SK-N-SH (cell line): Measurements from ENCODE around the gene CDH13. TPM values are rescaled to one million over a fixed set of nuclear protein-coding genes. Genes with fewer than 3 reads are reported as not detected.

Source experiments
- CTCF ChIA-PET: fragments of 300-600, 350-600 bp; formaldehyde crosslinking; extraction: SDS; loops from one replicate; lab custom pipeline; 2021; lab: Yijun Ruan, JAX
- POLR2A ChIA-PET: fragments of 350-600 bp; sonication (Branson Sonifier 250); formaldehyde crosslinking; extraction: SDS; loops from one replicate; lab custom pipeline; 2020; ENCODE audit warnings: antibody characterized with exemption, inconsistent platforms; lab: Yijun Ruan, JAX
- DNase-seq: peaks from one replicate; pipeline ENCODE4 v3.0.0; 2012
- H2AFZ ChIP-seq: fragments of 200-600 bp; sonication (generic); 2 replicates; pipeline ENCODE4 v1.8.1; 2016; ENCODE audit warnings: antibody characterized with exemption, mild to moderate bottlenecking, low read depth
- H3F3A ChIP-seq: fragments of 200-600 bp; sonication (generic); replicated peaks from 2 replicates; pipeline ENCODE3; 2016; ENCODE audit warnings: antibody characterized with exemption, mild to moderate bottlenecking; ENCODE audit not compliant: insufficient read depth
- H3K27ac ChIP-seq, 2 experiments: fragments of 200-500 bp in 1 of 2; fragments of 200-600 bp in 1 of 2; sonication (Bioruptor generic) in 1 of 2; sonication (generic), shearing (Covaris generic) in 1 of 2; 2 replicates each; pipeline versions ENCODE4 v1.5.1 to v1.6.1; 2014 to 2016; ENCODE audit warnings: low read depth in 2 of 2, inconsistent platforms in 1 of 2, low read length in 1 of 2, mild to moderate bottlenecking in 1 of 2, mixed read lengths in 1 of 2
- H3K27me3 ChIP-seq: fragments of 200-600 bp; sonication (generic), shearing (Covaris generic); 2 replicates; pipeline ENCODE4 v1.6.1; 2016; ENCODE audit warnings: mixed run types; ENCODE audit not compliant: insufficient read depth
- H3K36me3 ChIP-seq, 2 experiments: fragments of 200-500 bp in 1 of 2; fragments of 200-600 bp in 1 of 2; sonication (Bioruptor generic) in 1 of 2; sonication (generic) in 1 of 2; replicated peaks in 1 of 2; 2 replicates each; pipeline versions ENCODE3 to v1.5.1; 2014 to 2016; ENCODE audit warnings: low read length in 1 of 2, mild to moderate bottlenecking in 1 of 2; ENCODE audit not compliant: insufficient read depth in 2 of 2, control insufficient read depth in 1 of 2
- H3K4me1 ChIP-seq, 2 experiments: fragments of 200-500 bp in 1 of 2; fragments of 200-600 bp in 1 of 2; sonication (Bioruptor generic) in 1 of 2; sonication (generic), shearing (Covaris generic) in 1 of 2; 2 replicates each; pipeline versions ENCODE4 v1.5.1 to v1.6.1; 2014 to 2016; ENCODE audit warnings: low read depth in 1 of 2, low read length in 1 of 2, mixed run types in 1 of 2; ENCODE audit not compliant: insufficient read depth in 2 of 2, control insufficient read depth in 1 of 2
- H3K4me2 ChIP-seq: fragments of 200-600 bp; sonication (generic), shearing (Covaris generic); 2 replicates; pipeline ENCODE4 v1.6.1; 2017; ENCODE audit warnings: mixed run types
- H3K4me3 ChIP-seq, 2 experiments: fragments of 200-500 bp in 1 of 2; fragments of 200-600 bp in 1 of 2; sonication (Bioruptor generic) in 1 of 2; sonication (generic), shearing (Covaris generic) in 1 of 2; 2 replicates each; pipeline versions ENCODE4 v1.5.1 to v1.8.1; 2014 to 2016; ENCODE audit warnings: low read depth in 2 of 2, inconsistent platforms in 1 of 2, low read length in 1 of 2, mild to moderate bottlenecking in 1 of 2, mixed read lengths in 1 of 2, moderate library complexity in 1 of 2
- H3K79me2 ChIP-seq: fragments of 200-600 bp; sonication (generic); 2 replicates; pipeline ENCODE4 v1.8.1; 2017; ENCODE audit warnings: mild to moderate bottlenecking; ENCODE audit not compliant: insufficient read depth
- H3K9ac ChIP-seq: fragments of 200-600 bp; sonication (generic); 2 replicates; pipeline ENCODE4 v1.6.1; 2017; ENCODE audit warnings: mixed run types
- H3K9me2 ChIP-seq: fragments of 200-600 bp; sonication (generic); 2 replicates; pipeline ENCODE4 v1.6.1; 2017; ENCODE audit warnings: mixed run types
- H3K9me3 ChIP-seq: fragments of 200-600 bp; sonication (generic); 2 replicates; pipeline ENCODE4 v1.6.1; 2017; ENCODE audit warnings: mixed run types, mild to moderate bottlenecking, moderate library complexity
- H4K20me1 ChIP-seq: fragments of 200-600 bp; sonication (generic); 2 replicates; pipeline ENCODE4 v1.6.1; 2017; ENCODE audit warnings: mild to moderate bottlenecking, mixed run types; ENCODE audit not compliant: insufficient read depth
- ELF1 ChIP-seq: IDR thresholded peaks from 2 replicates; pipeline ENCODE4 v1.4.0; 2012
- EP300 ChIP-seq, 2 experiments: IDR thresholded peaks; 2 replicates each; pipeline versions ENCODE4 v1.4.0 to v1.6.1; 2012; ENCODE audit warnings: borderline replicate concordance in 1 of 2, low read depth in 1 of 2, low read length in 1 of 2
- FOXJ3 ChIP-seq: sonication (generic); formaldehyde crosslinking; IDR thresholded peaks from 2 replicates; pipeline ENCODE4 v1.5.1; 2020; ENCODE audit warnings: mild to moderate bottlenecking, missing genetic modification reagents
- FOXM1 ChIP-seq: IDR thresholded peaks from 2 replicates; pipeline ENCODE4 v1.4.0; 2012; ENCODE audit warnings: low read depth, mild to moderate bottlenecking
- MEF2A ChIP-seq: IDR thresholded peaks from 2 replicates; pipeline ENCODE4 v1.4.0; 2012; ENCODE audit warnings: low read depth, borderline replicate concordance
- MXI1 ChIP-seq: IDR thresholded peaks from 2 replicates; pipeline ENCODE4 v1.6.1; 2012; ENCODE audit warnings: mild to moderate bottlenecking, low read depth, low read length, improper control_type of control experiment
- POLR2AphosphoS5 ChIP-seq: IDR thresholded peaks from 2 replicates; pipeline ENCODE4 v1.6.1; 2012; ENCODE audit warnings: low read depth, low read length
- TAF1 ChIP-seq: IDR thresholded peaks from 2 replicates; pipeline ENCODE4 v1.6.1; 2012; ENCODE audit warnings: low read depth, mild to moderate bottlenecking, low read length, moderate library complexity, borderline replicate concordance
- TCF12 ChIP-seq: IDR thresholded peaks from 2 replicates; pipeline ENCODE4 v1.4.0; 2012
- WGBS: methylation state at CpG from one replicate; pipeline ENCODE4 v1.1.6; 2017; ENCODE audit warnings: low lambda C conversion rate; 5-methylcytosine and 5-hydroxymethylcytosine counted together
- polyA plus RNA-seq, 3 experiments: library from polyadenylated mRNA; depleted of rRNA; stranded (reverse); fragments of >200 nt; gene quantifications; 2 replicates each; pipeline ENCODE4 v1.2.3, GENCODE V29; 2012
- TF ChIP-seq, protein P1 (sequence below): IDR thresholded peaks from 2 replicates; pipeline ENCODE4 v1.6.1; 2012; ENCODE audit warnings: mild to moderate bottlenecking, low read depth, low read length, moderate library complexity
- TF ChIP-seq, protein P2 (sequence below): fragments of 200-600 bp; sonication (generic); IDR thresholded peaks from 2 replicates; pipeline ENCODE4 v1.6.1; 2017; ENCODE audit warnings: antibody characterized with exemption, mild to moderate bottlenecking, moderate library complexity
- TF ChIP-seq, protein P3 (sequence below): IDR thresholded peaks from 2 replicates; pipeline ENCODE4; 2012
- TF ChIP-seq, protein P4 (sequence below): fragments of 150-350 bp; IDR thresholded peaks from 2 replicates; pipeline ENCODE4 v1.6.1; 2017; ENCODE audit warnings: antibody characterized with exemption, low read length, low read depth, borderline replicate concordance

CDH13 gene
- polyA plus RNA-seq, 1 of the 3 experiments (the other 2 are of a cell fraction): 93.0 TPM

DNA sequence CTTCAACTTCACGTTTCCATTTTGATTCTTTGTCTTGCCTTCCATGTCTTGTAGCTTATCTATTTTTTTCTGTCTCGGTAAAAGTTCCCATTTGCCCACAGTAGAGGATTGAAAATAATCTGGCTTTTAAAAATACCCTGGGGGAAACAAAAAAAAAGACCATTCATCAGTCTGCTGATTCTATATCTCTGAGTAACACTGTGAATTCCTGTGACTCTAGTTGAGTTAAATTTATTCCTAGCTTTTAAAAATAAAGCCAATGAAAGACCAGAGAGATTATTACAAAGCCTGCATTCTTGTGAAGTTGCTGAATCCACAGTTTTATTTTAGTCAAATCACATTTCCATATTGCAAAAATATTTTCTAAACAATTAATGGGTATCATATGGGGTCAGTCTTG, 532.3 kb downstream of the CDH13 start (continued):
- TF ChIP-seq, protein P1, sequence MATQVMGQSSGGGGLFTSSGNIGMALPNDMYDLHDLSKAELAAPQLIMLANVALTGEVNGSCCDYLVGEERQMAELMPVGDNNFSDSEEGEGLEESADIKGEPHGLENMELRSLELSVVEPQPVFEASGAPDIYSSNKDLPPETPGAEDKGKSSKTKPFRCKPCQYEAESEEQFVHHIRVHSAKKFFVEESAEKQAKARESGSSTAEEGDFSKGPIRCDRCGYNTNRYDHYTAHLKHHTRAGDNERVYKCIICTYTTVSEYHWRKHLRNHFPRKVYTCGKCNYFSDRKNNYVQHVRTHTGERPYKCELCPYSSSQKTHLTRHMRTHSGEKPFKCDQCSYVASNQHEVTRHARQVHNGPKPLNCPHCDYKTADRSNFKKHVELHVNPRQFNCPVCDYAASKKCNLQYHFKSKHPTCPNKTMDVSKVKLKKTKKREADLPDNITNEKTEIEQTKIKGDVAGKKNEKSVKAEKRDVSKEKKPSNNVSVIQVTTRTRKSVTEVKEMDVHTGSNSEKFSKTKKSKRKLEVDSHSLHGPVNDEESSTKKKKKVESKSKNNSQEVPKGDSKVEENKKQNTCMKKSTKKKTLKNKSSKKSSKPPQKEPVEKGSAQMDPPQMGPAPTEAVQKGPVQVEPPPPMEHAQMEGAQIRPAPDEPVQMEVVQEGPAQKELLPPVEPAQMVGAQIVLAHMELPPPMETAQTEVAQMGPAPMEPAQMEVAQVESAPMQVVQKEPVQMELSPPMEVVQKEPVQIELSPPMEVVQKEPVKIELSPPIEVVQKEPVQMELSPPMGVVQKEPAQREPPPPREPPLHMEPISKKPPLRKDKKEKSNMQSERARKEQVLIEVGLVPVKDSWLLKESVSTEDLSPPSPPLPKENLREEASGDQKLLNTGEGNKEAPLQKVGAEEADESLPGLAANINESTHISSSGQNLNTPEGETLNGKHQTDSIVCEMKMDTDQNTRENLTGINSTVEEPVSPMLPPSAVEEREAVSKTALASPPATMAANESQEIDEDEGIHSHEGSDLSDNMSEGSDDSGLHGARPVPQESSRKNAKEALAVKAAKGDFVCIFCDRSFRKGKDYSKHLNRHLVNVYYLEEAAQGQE: no peak

DNA sequence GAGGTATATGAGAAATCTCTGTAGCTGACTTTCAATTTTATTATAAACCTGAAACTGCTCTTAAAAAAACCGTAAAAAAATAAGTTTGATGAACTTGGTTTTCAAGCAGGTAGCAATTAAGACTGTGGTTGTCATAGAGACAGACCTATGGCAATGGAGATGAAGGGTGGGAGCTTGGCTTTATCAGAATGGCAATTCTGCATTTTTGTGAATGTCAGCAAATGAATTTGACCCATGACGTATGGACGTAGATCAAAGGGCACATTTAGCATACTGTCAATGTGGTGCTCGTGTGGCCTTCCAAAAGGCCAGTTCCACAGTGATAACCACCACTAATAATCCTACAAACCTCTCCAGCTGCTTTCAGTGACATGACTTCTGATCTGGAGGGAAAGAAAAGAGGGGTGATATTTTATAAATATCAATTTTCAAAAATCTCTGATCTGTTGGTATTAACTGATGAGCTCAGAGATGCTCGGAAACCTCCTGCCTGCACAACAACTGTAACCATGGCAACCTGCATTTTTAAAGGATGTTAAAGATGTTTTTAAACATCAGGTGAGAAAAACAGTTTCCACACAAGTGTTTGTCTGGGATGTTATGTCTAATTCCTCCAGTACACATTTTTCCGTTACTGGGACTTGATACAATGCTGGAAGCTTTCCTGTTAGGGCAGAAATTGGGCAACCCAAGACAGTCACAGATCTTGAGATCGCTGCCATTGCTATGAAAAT, 533.7 kb downstream of the CDH13 start:
- TF ChIP-seq ELF1 (no peak), MEF2A (no peak), FOXJ3 (CRISPR knock-in tag) (no peak), MXI1 (no peak), TAF1 (no peak), POLR2AphosphoS5 (no peak), TCF12 (no peak), FOXM1 (no peak), EP300 (IDR thresholded peaks at IDR 0.05; ENCODE audit: borderline replicate concordance in 1 of 2, low read depth in 1 of 2, low read length in 1 of 2) (no peak)
- TF ChIP-seq, protein P2, sequence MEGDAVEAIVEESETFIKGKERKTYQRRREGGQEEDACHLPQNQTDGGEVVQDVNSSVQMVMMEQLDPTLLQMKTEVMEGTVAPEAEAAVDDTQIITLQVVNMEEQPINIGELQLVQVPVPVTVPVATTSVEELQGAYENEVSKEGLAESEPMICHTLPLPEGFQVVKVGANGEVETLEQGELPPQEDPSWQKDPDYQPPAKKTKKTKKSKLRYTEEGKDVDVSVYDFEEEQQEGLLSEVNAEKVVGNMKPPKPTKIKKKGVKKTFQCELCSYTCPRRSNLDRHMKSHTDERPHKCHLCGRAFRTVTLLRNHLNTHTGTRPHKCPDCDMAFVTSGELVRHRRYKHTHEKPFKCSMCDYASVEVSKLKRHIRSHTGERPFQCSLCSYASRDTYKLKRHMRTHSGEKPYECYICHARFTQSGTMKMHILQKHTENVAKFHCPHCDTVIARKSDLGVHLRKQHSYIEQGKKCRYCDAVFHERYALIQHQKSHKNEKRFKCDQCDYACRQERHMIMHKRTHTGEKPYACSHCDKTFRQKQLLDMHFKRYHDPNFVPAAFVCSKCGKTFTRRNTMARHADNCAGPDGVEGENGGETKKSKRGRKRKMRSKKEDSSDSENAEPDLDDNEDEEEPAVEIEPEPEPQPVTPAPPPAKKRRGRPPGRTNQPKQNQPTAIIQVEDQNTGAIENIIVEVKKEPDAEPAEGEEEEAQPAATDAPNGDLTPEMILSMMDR: no peak
- TF ChIP-seq, protein P1: no peak
- TF ChIP-seq, protein P3, sequence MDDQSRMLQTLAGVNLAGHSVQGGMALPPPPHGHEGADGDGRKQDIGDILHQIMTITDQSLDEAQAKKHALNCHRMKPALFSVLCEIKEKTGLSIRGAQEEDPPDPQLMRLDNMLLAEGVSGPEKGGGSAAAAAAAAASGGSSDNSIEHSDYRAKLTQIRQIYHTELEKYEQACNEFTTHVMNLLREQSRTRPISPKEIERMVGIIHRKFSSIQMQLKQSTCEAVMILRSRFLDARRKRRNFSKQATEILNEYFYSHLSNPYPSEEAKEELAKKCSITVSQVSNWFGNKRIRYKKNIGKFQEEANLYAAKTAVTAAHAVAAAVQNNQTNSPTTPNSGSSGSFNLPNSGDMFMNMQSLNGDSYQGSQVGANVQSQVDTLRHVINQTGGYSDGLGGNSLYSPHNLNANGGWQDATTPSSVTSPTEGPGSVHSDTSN: no peak
- TF ChIP-seq, protein P4, sequence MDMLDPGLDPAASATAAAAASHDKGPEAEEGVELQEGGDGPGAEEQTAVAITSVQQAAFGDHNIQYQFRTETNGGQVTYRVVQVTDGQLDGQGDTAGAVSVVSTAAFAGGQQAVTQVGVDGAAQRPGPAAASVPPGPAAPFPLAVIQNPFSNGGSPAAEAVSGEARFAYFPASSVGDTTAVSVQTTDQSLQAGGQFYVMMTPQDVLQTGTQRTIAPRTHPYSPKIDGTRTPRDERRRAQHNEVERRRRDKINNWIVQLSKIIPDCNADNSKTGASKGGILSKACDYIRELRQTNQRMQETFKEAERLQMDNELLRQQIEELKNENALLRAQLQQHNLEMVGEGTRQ: no peak
- Histone ChIP-seq H2AFZ (no peak overlapping the region), H3K9ac (no peak overlapping the region), H3K36me3 (no peaks in the 10 kb centered on the region), H4K20me1 (no peaks in the 10 kb centered on the region), H3K27me3 (no peaks in the 10 kb centered on the region), H3K27ac (no peak overlapping the region), H3K4me3 (no peak overlapping the region), H3K4me2 (no peak overlapping the region), H3K79me2 (no peaks in the 10 kb centered on the region), H3K9me3 (no peaks in the 10 kb centered on the region), H3K9me2 (no peaks in the 10 kb centered on the region), H3K4me1 (no peaks in the 10 kb centered on the region), H3F3A (peaks cover 3% of the 10 kb centered on the region)
- no peak for DNase-seq
- WGBS: 42% methylated on average over 7 of the region's 7 CpGs
- ChIA-PET POLR2A (no interaction called here), CTCF (interaction anchor here (1.0 kb wide), 1 partner anchor 47 kb away, joined by 3 read pairs; no protein-coding TSS in a partner anchor)
